ENCODE results near the gene TBX2. TPM values are rescaled to one million over a fixed set of nuclear protein-coding genes. Genes with fewer than 3 reads are reported as not detected.

TBX2 gene
- polyA plus RNA-seq, 1 donor (not counting 4 experiments of a cell fraction or from before 2014, with no cell fraction given), result not detected

DNA sequence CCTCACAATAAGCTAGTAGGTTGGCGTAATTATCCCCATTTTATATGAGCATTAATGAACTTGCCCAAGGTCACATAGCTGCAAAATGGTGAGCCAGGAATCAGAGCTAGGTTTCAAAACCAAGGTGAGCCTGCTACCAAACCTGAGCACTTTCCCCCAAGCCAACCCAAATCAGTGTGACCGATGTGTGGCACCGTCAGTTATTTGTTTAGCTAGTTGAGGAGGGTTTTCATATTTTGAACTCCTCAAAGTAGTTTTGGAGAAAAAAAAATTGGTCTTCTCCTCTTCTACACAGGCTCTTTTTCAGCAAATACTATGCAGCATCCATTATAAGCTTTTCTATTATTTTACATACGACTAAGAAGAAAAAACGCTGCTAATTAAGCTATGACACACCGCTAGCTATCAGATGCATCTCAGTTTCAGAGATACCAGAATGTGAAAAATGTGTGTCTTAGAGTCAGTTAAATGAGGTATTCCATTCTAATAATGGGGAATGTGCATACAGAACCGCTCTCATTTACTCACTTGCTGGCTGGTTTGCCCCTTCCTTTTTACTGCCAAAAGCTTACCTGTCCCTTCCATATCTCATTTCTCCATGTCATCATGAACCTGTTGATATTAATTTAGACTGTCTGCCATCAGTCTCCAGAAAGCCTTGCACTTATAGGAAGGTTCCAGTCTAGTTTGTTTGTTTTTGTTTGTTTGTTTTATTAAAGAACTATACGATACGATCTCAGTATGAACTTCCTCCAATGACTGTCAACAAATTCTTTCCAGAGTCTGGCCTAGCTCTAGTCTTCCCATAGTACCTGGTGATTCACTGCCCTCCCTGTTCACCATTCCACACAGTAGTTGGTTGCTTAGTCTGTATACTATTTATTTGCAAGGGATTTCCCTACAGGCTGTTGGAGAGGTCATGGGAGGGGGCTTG, 50.3 kb downstream of the TBX2 start:
- Histone ChIP-seq H3K27ac (ENCODE audit: control insufficient read depth, insufficient read depth, low read length) (no peak overlapping the region), H3K4me1 (ENCODE audit: control insufficient read depth, extremely low read depth, insufficient read depth, low read length) (no peaks in the 10 kb centered on the region), H3K79me2 (ENCODE audit: control insufficient read depth, insufficient read depth, low read length) (no peaks in the 10 kb centered on the region), H3K4me3 (ENCODE audit: control insufficient read depth in 2 of 3, extremely low read depth in 1 of 3, insufficient read depth in 2 of 3, low read depth in 1 of 3, low read length in 3 of 3) (no peak overlapping the region), H2AFZ (ENCODE audit: control insufficient read depth, low read length) (no peak overlapping the region), H3K27me3 (ENCODE audit: control insufficient read depth, extremely low read depth, insufficient read depth, low read length) (peaks cover 45% of the 10 kb centered on the region), H3K36me3 (ENCODE audit: control insufficient read depth in 2 of 2, extremely low read depth in 1 of 2, insufficient read depth in 2 of 2, low read length in 2 of 2) (no peaks in the 10 kb centered on the region), H3K9me1 (ENCODE audit: control insufficient read depth, extremely low read depth, insufficient read depth, low read length) (no peaks in the 10 kb centered on the region), H3K9me3 (ENCODE audit: control insufficient read depth, low read depth, low read length) (no peaks in the 10 kb centered on the region), H3K4me2 (ENCODE audit: control insufficient read depth, extremely low read depth, insufficient read depth, low read depth, low read length) (no peak overlapping the region), H3K9ac (ENCODE audit: control insufficient read depth, extremely low read depth, insufficient read depth, low read length) (no peak overlapping the region), H4K20me1 (ENCODE audit: control insufficient read depth, extremely low read depth, insufficient read depth, low read length) (no peaks in the 10 kb centered on the region)
- FAIRE-seq (no peak), DNase-seq (ENCODE audit: low read depth, low spot score) (no peak)
- TF ChIP-seq, protein P1, sequence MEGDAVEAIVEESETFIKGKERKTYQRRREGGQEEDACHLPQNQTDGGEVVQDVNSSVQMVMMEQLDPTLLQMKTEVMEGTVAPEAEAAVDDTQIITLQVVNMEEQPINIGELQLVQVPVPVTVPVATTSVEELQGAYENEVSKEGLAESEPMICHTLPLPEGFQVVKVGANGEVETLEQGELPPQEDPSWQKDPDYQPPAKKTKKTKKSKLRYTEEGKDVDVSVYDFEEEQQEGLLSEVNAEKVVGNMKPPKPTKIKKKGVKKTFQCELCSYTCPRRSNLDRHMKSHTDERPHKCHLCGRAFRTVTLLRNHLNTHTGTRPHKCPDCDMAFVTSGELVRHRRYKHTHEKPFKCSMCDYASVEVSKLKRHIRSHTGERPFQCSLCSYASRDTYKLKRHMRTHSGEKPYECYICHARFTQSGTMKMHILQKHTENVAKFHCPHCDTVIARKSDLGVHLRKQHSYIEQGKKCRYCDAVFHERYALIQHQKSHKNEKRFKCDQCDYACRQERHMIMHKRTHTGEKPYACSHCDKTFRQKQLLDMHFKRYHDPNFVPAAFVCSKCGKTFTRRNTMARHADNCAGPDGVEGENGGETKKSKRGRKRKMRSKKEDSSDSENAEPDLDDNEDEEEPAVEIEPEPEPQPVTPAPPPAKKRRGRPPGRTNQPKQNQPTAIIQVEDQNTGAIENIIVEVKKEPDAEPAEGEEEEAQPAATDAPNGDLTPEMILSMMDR (optimal IDR thresholded peaks at IDR 0.05 in 1 of 3, IDR thresholded peaks at IDR 0.05 in 1 of 3, conservative IDR thresholded peaks at IDR 0.05 in 1 of 3; ENCODE audit: extremely low read depth in 1 of 3, insufficient read depth in 2 of 3, low read length in 3 of 3), result no peak
- TF ChIP-seq EZH2 (IDR thresholded peaks at IDR 0.05; ENCODE audit: low read length), result no peak
- dilution Hi-C loops (cut with MboI; ENCODE audit: extremely low pct_ligation_motif_present, low sequenced_read_pairs), result no loop called here

- no peak for DNase-seq (ENCODE audit: low read depth, low spot score)
- Histone ChIP-seq H3K79me2 (ENCODE audit: control insufficient read depth, insufficient read depth, low read length) (no peaks in the 10 kb centered on the region), H3K27ac (ENCODE audit: control insufficient read depth, insufficient read depth, low read length) (no peak overlapping the region), H3K4me1 (ENCODE audit: control insufficient read depth, extremely low read depth, insufficient read depth, low read length) (no peaks in the 10 kb centered on the region), H3K9me3 (ENCODE audit: control insufficient read depth, low read depth, low read length) (no peaks in the 10 kb centered on the region), H3K36me3 (ENCODE audit: control insufficient read depth in 2 of 2, extremely low read depth in 1 of 2, insufficient read depth in 2 of 2, low read length in 2 of 2) (no peaks in the 10 kb centered on the region), H4K20me1 (ENCODE audit: control insufficient read depth, extremely low read depth, insufficient read depth, low read length) (no peaks in the 10 kb centered on the region), H3K4me3 (ENCODE audit: control insufficient read depth in 2 of 3, extremely low read depth in 1 of 3, insufficient read depth in 2 of 3, low read depth in 1 of 3, low read length in 3 of 3) (no peak overlapping the region), H2AFZ (ENCODE audit: control insufficient read depth, low read length) (no peak overlapping the region), H3K27me3 (ENCODE audit: control insufficient read depth, extremely low read depth, insufficient read depth, low read length) (peaks cover 53% of the 10 kb centered on the region), H3K4me2 (ENCODE audit: control insufficient read depth, extremely low read depth, insufficient read depth, low read depth, low read length) (no peak overlapping the region), H3K9ac (ENCODE audit: control insufficient read depth, extremely low read depth, insufficient read depth, low read length) (no peak overlapping the region), H3K9me1 (ENCODE audit: control insufficient read depth, extremely low read depth, insufficient read depth, low read length) (no peaks in the 10 kb centered on the region)
- TF ChIP-seq, protein P1 (optimal IDR thresholded peaks at IDR 0.05 in 1 of 3, IDR thresholded peaks at IDR 0.05 in 1 of 3, conservative IDR thresholded peaks at IDR 0.05 in 1 of 3; ENCODE audit: extremely low read depth in 1 of 3, insufficient read depth in 2 of 3, low read length in 3 of 3), result no peak
- no peak for TF ChIP-seq EZH2 (IDR thresholded peaks at IDR 0.05; ENCODE audit: low read length)
- FAIRE-seq, result no peak
- dilution Hi-C loops (cut with MboI; ENCODE audit: extremely low pct_ligation_motif_present, low sequenced_read_pairs), result no loop called here
These were observed 51.2 kb downstream of the TBX2 start for GRCh38 chr17:61450641-61451537.

Data from keratinocyte (primary cell).